IMR-90 (cell line): ENCODE measurements around the gene FRMD4B. TPM values are rescaled to one million over a fixed set of nuclear protein-coding genes. Genes with fewer than 3 reads are reported as not detected.
"Not testable (repeated sequence)": the region's sequence is repeated elsewhere in the genome, so short reads cannot be mapped to it uniquely, and the experiment has no call there.

ENCODE experiments used
- ATAC-seq: fragments of 200-7000 bp; cut with Tn5 transposase; 2 replicates; pipeline ENCODE4 v1.9.1; 2020; ENCODE audit warnings: low read depth, mild to moderate bottlenecking, moderate library complexity
- BruUV-seq: library from RNA; stranded (reverse); fragments of 400-500 nt; replicated peaks from 2 replicates; lab custom pipeline; 2021; lab: Mats Ljungman, UMichigan
- CTCF ChIA-PET: fragments of 300-600 bp; formaldehyde crosslinking; extraction: SDS; loops from one replicate; lab custom pipeline; 2021; ENCODE audit warnings: antibody characterized with exemption; lab: Yijun Ruan, JAX
- POLR2A ChIA-PET: fragments of 300-600 bp; sonication (Branson Sonifier 250); formaldehyde crosslinking; loops from one replicate; lab custom pipeline; 2022; ENCODE audit warnings: antibody characterized with exemption; ENCODE audit not compliant: unreplicated experiment; lab: Charles Lee
- DNase-seq: peaks from one replicate; pipeline ENCODE4 v3.0.0; 2013
- H2AFZ ChIP-seq: replicated peaks from 2 replicates; pipeline ENCODE3; 2013; ENCODE audit warnings: low read length, mild to moderate bottlenecking; ENCODE audit not compliant: poor library complexity
- H2AK5ac ChIP-seq: 2 replicates; pipeline ENCODE4 v1.6.1; 2013; ENCODE audit warnings: low read depth, low read length, inconsistent platforms
- H2AK9ac ChIP-seq: replicated peaks from 2 replicates; pipeline ENCODE3; 2013; ENCODE audit warnings: mild to moderate bottlenecking, low read depth, low read length, moderate library complexity; ENCODE audit not compliant: poor library complexity
- H2BK120ac ChIP-seq: 2 replicates; pipeline ENCODE4 v1.6.1; 2013; ENCODE audit warnings: low read depth, low read length, inconsistent platforms
- H2BK15ac ChIP-seq: 3 replicates; pipeline ENCODE4 v1.6.1; 2013; ENCODE audit warnings: low read depth, low read length, inconsistent platforms
- H2BK20ac ChIP-seq: 2 replicates; pipeline ENCODE4 v1.6.1; 2013; ENCODE audit warnings: low read depth, mild to moderate bottlenecking, inconsistent platforms, low read length, moderate library complexity
- H2BK5ac ChIP-seq: 2 replicates; pipeline ENCODE4 v1.6.1; 2013; ENCODE audit warnings: mild to moderate bottlenecking, low read depth, low read length, inconsistent platforms; ENCODE audit not compliant: poor library complexity, severe bottlenecking
- H3K14ac ChIP-seq: replicated peaks from 2 replicates; pipeline ENCODE4 v1.6.1; 2013; ENCODE audit warnings: low read depth, low read length, inconsistent platforms
- H3K18ac ChIP-seq: 2 replicates; pipeline ENCODE4 v1.6.1; 2013; ENCODE audit warnings: low read depth, low read length, control low read depth
- H3K23ac ChIP-seq: 2 replicates; pipeline ENCODE4 v1.6.1; 2013; ENCODE audit warnings: low read depth, low read length, inconsistent platforms
- H3K27ac ChIP-seq: 2 replicates; pipeline ENCODE4 v1.5.1; 2013; ENCODE audit warnings: mild to moderate bottlenecking, control low read depth, low read length; ENCODE audit not compliant: insufficient read depth
- H3K27me3 ChIP-seq: 2 replicates; pipeline ENCODE4 v1.6.1; 2013; ENCODE audit warnings: low read length; ENCODE audit not compliant: control insufficient read depth, insufficient read depth
- H3K36me3 ChIP-seq: 2 replicates; pipeline ENCODE4 v1.6.1; 2013; ENCODE audit warnings: low read length, mixed read lengths; ENCODE audit not compliant: control insufficient read depth, insufficient read depth
- H3K4ac ChIP-seq: 2 replicates; pipeline ENCODE4 v1.6.1; 2013; ENCODE audit warnings: low read depth, low read length, inconsistent platforms
- H3K4me1 ChIP-seq: 2 replicates; pipeline ENCODE4 v1.6.1; 2013; ENCODE audit warnings: low read length, mixed read lengths; ENCODE audit not compliant: control insufficient read depth, insufficient read depth
- H3K4me2 ChIP-seq: 2 replicates; pipeline ENCODE4 v1.6.1; 2013; ENCODE audit warnings: low read depth, mild to moderate bottlenecking, control low read depth, low read length, moderate library complexity
- H3K4me3 ChIP-seq: 2 replicates; pipeline ENCODE4 v1.5.1; 2013; ENCODE audit warnings: low read depth, mild to moderate bottlenecking, control low read depth, low read length, moderate library complexity; ENCODE audit not compliant: insufficient read depth
- H3K56ac ChIP-seq: 2 replicates; pipeline ENCODE4 v1.6.1; 2013; ENCODE audit warnings: low read length, inconsistent platforms; ENCODE audit not compliant: insufficient read depth; ENCODE audit errors: extremely low read depth
- H3K79me1 ChIP-seq, 2 experiments: 2 replicates each; pipeline ENCODE4 v1.6.1; 2013; ENCODE audit warnings: low read length in 2 of 2, inconsistent platforms in 1 of 2, low read depth in 1 of 2
- H3K9ac ChIP-seq: 2 replicates; pipeline ENCODE4 v1.6.1; 2013; ENCODE audit warnings: low read depth, low read length, control low read depth
- H3K9me1 ChIP-seq: 2 replicates; pipeline ENCODE4 v1.6.1; 2013; ENCODE audit warnings: low read length, inconsistent platforms; ENCODE audit not compliant: insufficient read depth
- H3K9me3 ChIP-seq: 2 replicates; pipeline ENCODE4 v1.6.1; 2013; ENCODE audit warnings: low read length; ENCODE audit not compliant: control insufficient read depth, insufficient read depth
- H4K20me1 ChIP-seq: 2 replicates; pipeline ENCODE4 v1.6.1; 2013; ENCODE audit warnings: low read length, inconsistent platforms; ENCODE audit not compliant: insufficient read depth
- H4K5ac ChIP-seq: 2 replicates; pipeline ENCODE4 v1.6.1; 2013; ENCODE audit warnings: mild to moderate bottlenecking, low read depth, low read length, control low read depth
- H4K8ac ChIP-seq, 2 experiments: 2 replicates each; pipeline ENCODE4 v1.6.1; 2013; ENCODE audit warnings: low read depth in 2 of 2, low read length in 2 of 2, control low read depth in 1 of 2, inconsistent platforms in 1 of 2
- H4K91ac ChIP-seq: 2 replicates; pipeline ENCODE4 v1.6.1; 2013; ENCODE audit warnings: low read depth, low read length, inconsistent platforms; ENCODE audit not compliant: insufficient read depth
- CEBPB ChIP-seq: IDR thresholded peaks from 2 replicates; pipeline ENCODE4 v1.6.1; 2012; ENCODE audit warnings: low read depth, low read length, improper control_type of control experiment
- WGBS, 2 experiments: methylation state at CpG; one replicate each; pipeline versions ENCODE4 v1.1.5 to v1.1.7; 2013; ENCODE audit warnings: missing lambda C conversion rate in 2 of 2; ENCODE audit not compliant: insufficient read length in 1 of 2; ENCODE audit errors: extremely low coverage in 2 of 2; 5-methylcytosine and 5-hydroxymethylcytosine counted together
- dilution Hi-C: fragments of 300-500 bp; cut with HindIII; formaldehyde crosslinking; loops from one replicate; pipeline ENCODE4 v1.14.3; 2018; ENCODE audit warnings: low sequenced_read_pairs; ENCODE audit not compliant: unreplicated experiment
- in situ Hi-C: fragments of 300-500 bp; cut with MboI; formaldehyde crosslinking; loops from 3 replicates; pipeline ENCODE4 v1.14.3; 2019; ENCODE audit warnings: low sequenced_read_pairs, inconsistent platforms, mixed read lengths
- intact Hi-C: fragments of 100-400 bp; cut with micrococcal nuclease; formaldehyde crosslinking; loops from 2 replicates; pipeline ENCODE4 v1.10.0; 2022
- polyA plus RNA-seq, 3 experiments: library from polyadenylated mRNA; depleted of rRNA; stranded (reverse); fragments of >200 nt; gene quantifications; 2 replicates each; pipeline ENCODE4 v1.2.3, GENCODE V29; 2012; ENCODE audit warnings: low replicate concordance in 1 of 3
- total RNA-seq: library from RNA; depleted of rRNA; stranded (reverse); fragments of >200 nt; gene quantifications from 2 replicates; pipeline ENCODE4 v1.2.3, GENCODE V29; 2012

FRMD4B gene
- total and polyA plus RNA-seq, 2 of the 4 experiments (the other 2 are of a cell fraction): 0.14 to 0.36 TPM

GRCh38 chr3:69277403-69277802, 108.5 kb downstream of the FRMD4B start:
- H3K4me1 ChIP-seq, POLR2A ChIA-PET, H3K9ac ChIP-seq, H3K4ac ChIP-seq, H2AK9ac ChIP-seq, H2AFZ ChIP-seq, H3K9me3 ChIP-seq, H3K18ac ChIP-seq, H4K8ac ChIP-seq, BruUV-seq, H4K5ac ChIP-seq, H2BK20ac ChIP-seq, H2AK5ac ChIP-seq, H3K36me3 ChIP-seq, H2BK5ac ChIP-seq, H2BK120ac ChIP-seq, H3K4me3 ChIP-seq, H3K79me1 ChIP-seq, H3K56ac ChIP-seq, intact Hi-C loops, H3K23ac ChIP-seq, H4K91ac ChIP-seq, H3K14ac ChIP-seq, H3K4me2 ChIP-seq, CTCF ChIA-PET, H3K27me3 ChIP-seq, H4K20me1 ChIP-seq, H3K9me1 ChIP-seq, in situ Hi-C loops, H2BK15ac ChIP-seq, dilution Hi-C loops, DNase-seq, ATAC-seq, H3K27ac ChIP-seq: not testable (repeated sequence)
- TF ChIP-seq CEBPB: peak; percentile 79
- no CpG with 5 or more reads among the region's 8 CpGs for WGBS, 2 experiments
